Right atrium auricular region (tissue), 2 donors: ENCODE data around the gene APMAP. TPM values are rescaled to one million over a fixed set of nuclear protein-coding genes. Genes with fewer than 3 reads are reported as not detected.

Experiments
- DNase-seq: peaks from one replicate; pipeline ENCODE4 v3.0.0-alpha.2; 2019; ENCODE audit warnings: low spot score
- H3K27ac ChIP-seq, 2 donors: fragments of 200-600 bp; sonication (generic); 1 replicate in 1 of 2; 2 replicates in 1 of 2; pipeline ENCODE4 v1.5.1; 2016 to 2019
- H3K27me3 ChIP-seq, 2 donors: fragments of 200-600 bp; sonication (generic); one replicate each; pipeline versions ENCODE4 v1.5.1 to v1.6.0; 2017 to 2019
- H3K36me3 ChIP-seq: fragments of 200-600 bp; sonication (generic); one replicate; pipeline ENCODE4 v1.5.1; 2016
- H3K4me1 ChIP-seq, 2 donors: fragments of 200-600 bp; sonication (generic); one replicate each; pipeline versions ENCODE4 v1.5.1 to v1.6.0; 2017 to 2019
- H3K4me3 ChIP-seq, 2 donors: fragments of 200-600 bp; sonication (generic); 1 replicate in 1 of 2; 2 replicates in 1 of 2; pipeline ENCODE4 v1.5.1; 2017 to 2019; ENCODE audit warnings: mild to moderate bottlenecking in 1 of 2, moderate library complexity in 1 of 2
- H3K9me3 ChIP-seq, 2 donors: fragments of 200-600 bp; sonication (generic); one replicate each; pipeline ENCODE4 v1.5.1; 2019
- CTCF ChIP-seq, 2 donors: fragments of 200-600 bp; sonication (generic); IDR thresholded peaks; one replicate each; pipeline ENCODE4 v1.5.1; 2019; ENCODE audit warnings: antibody characterized with exemption in 2 of 2
- total RNA-seq, 2 donors: library from RNA; depleted of rRNA; stranded (reverse); fragments of >200 nt; gene quantifications; one replicate each; pipeline ENCODE4 v1.1.0, GENCODE V29; 2016

Gene APMAP
- total RNA-seq, 2 donors from 2014 or later = 30.3 to 30.5 TPM

GRCh38 chr20:24987244-24987643 is 5.3 kb downstream of the APMAP start:
- peak; percentile 9 for DNase-seq
- Histone ChIP-seq H3K36me3 (no peaks in the 10 kb centered on the region), H3K4me3 (no peak overlapping the region), H3K4me1 (peaks cover 0 to 26% of the 10 kb centered on the region in 2 donors), H3K9me3 (no peaks in the 10 kb centered on the region), H3K27me3 (no peaks in the 10 kb centered on the region), H3K27ac (no peak overlapping the region)
- TF ChIP-seq CTCF (IDR thresholded peaks at IDR 0.05) = no peak

- no peak overlapping the region for H3K4me3 ChIP-seq
- no peaks in the 10 kb centered on the region for H3K9me3 ChIP-seq
- no peaks in the 10 kb centered on the region for H3K27me3 ChIP-seq
- peaks cover 0 to 21% of the 10 kb centered on the region in 2 donors for H3K4me1 ChIP-seq
- DNase-seq = peak; percentile 49
- H3K27ac ChIP-seq = peak overlapping the region in 1 of 2 donors; percentile 32
- H3K36me3 ChIP-seq = no peaks in the 10 kb centered on the region
- TF ChIP-seq CTCF (IDR thresholded peaks at IDR 0.05) = no peak
Measured at GRCh38 chr20:24986436-24987015, 6.0 kb downstream of the APMAP start.

GRCh38 chr20:24985802-24986201 is 6.7 kb downstream of the APMAP start:
- H3K27me3 ChIP-seq = no peaks in the 10 kb centered on the region
- peaks cover 0 to 14% of the 10 kb centered on the region in 2 donors for H3K4me1 ChIP-seq
- peak overlapping the region in 1 of 2 donors; percentile 32 for H3K27ac ChIP-seq
- no peak for TF ChIP-seq CTCF (IDR thresholded peaks at IDR 0.05)
- H3K36me3 ChIP-seq = no peaks in the 10 kb centered on the region
- H3K9me3 ChIP-seq = no peaks in the 10 kb centered on the region
- peak; percentile 57 for DNase-seq
- H3K4me3 ChIP-seq = no peak overlapping the region

GRCh38 chr20:24984961-24985640 is 7.5 kb downstream of the APMAP start:
- Histone ChIP-seq H3K9me3 (no peaks in the 10 kb centered on the region), H3K27ac (peak overlapping the region in 1 of 2 donors; percentile 8), H3K4me1 (peaks cover 0 to 13% of the 10 kb centered on the region in 2 donors), H3K27me3 (no peaks in the 10 kb centered on the region), H3K36me3 (peaks cover 6% of the 10 kb centered on the region), H3K4me3 (no peak overlapping the region)
- no peak for TF ChIP-seq CTCF (IDR thresholded peaks at IDR 0.05)
- DNase-seq = peak; percentile 59

GRCh38 chr20:24983896-24984295 is 8.7 kb downstream of the APMAP start:
- no peak overlapping the region for H3K4me3 ChIP-seq
- peaks cover 9% of the 10 kb centered on the region for H3K36me3 ChIP-seq
- peaks cover 0 to 14% of the 10 kb centered on the region in 2 donors for H3K4me1 ChIP-seq
- peak overlapping the region; percentile 21 to 37 for H3K27ac ChIP-seq
- no peaks in the 10 kb centered on the region for H3K9me3 ChIP-seq
- DNase-seq = peak; percentile 57
- H3K27me3 ChIP-seq = no peaks in the 10 kb centered on the region
- no peak for TF ChIP-seq CTCF (IDR thresholded peaks at IDR 0.05)
